Heart left ventricle (tissue), 13 donors: Measurements from ENCODE around the gene BRIP1.

Experiments
- POLR2A ChIP-seq, 2 donors: fragments of 450-650 bp; IDR thresholded peaks; one replicate each; pipeline ENCODE4 v1.6.1; 2017; ENCODE audit warnings: antibody characterized with exemption in 2 of 2, mild to moderate bottlenecking in 2 of 2, moderate library complexity in 2 of 2
- TF ChIP-seq, protein P1 (sequence below), 12 donors: fragments of 200-600 bp; sonication (generic) in 4 of 12; IDR thresholded peaks; one replicate each; pipeline versions ENCODE4 v1.5.0 to v1.8.0; 2018 to 2022; ENCODE audit warnings: antibody characterized with exemption in 12 of 12, mild to moderate bottlenecking in 5 of 12
- donor health status: ischemic (EF 13 %, LVEDD 7.1; RV severe dilation, severe dysfunction).
- donor health status: DM: no; HTN: yes; CAD: no.
- donor health status: DM: no; HTN: no; CAD: no.
- donor health status: ischemic (EF 25% LVEDD 6.9; RV normal size, moderate dysfunction).
- donor health status: ischemic (EF 25% LVEDD 5.7; RV mildly dilated, moderate dysfunction).
- donor health status: ischemic (EF 35%, LVEDD 5.7; RV mildly dilated, moderate dysfunction).
- donor health status: nonischemic (EF 11% LVEDD 7.7; RV severe dilation, severe dysfunction).
- donor health status: DM: yes; HTN: yes; CAD: no.
- donor health status: PGD.
- donor health status: ischemic (EF 29% LVEDD 5.4; RV normal size, mild dysfunction).
- donor health status: nonischemic (EF 23%, LVEDD 6.1; RV moderate dilation, normal function).

DNA sequence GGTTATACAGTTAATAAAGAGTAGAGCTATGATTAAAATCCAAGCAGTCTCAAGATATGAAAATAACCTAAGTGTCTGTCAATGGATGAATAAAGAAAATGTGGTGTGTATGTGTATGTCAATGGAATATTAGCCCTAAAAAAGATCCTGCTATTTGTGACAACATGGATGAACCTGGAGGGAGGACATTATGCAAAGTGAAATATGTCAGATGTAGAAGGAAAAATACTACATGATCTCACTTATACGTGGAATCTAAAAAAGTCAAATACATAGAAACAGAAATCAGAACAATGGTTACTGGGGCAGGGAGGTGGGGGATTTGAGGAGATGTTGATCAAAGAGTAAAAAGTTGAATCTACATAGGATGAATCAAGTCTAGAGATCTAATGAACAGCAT lies 20.4 kb downstream of the BRIP1 start:
- no peak for TF ChIP-seq POLR2A (IDR thresholded peaks at IDR 0.05)
- TF ChIP-seq, protein P1, sequence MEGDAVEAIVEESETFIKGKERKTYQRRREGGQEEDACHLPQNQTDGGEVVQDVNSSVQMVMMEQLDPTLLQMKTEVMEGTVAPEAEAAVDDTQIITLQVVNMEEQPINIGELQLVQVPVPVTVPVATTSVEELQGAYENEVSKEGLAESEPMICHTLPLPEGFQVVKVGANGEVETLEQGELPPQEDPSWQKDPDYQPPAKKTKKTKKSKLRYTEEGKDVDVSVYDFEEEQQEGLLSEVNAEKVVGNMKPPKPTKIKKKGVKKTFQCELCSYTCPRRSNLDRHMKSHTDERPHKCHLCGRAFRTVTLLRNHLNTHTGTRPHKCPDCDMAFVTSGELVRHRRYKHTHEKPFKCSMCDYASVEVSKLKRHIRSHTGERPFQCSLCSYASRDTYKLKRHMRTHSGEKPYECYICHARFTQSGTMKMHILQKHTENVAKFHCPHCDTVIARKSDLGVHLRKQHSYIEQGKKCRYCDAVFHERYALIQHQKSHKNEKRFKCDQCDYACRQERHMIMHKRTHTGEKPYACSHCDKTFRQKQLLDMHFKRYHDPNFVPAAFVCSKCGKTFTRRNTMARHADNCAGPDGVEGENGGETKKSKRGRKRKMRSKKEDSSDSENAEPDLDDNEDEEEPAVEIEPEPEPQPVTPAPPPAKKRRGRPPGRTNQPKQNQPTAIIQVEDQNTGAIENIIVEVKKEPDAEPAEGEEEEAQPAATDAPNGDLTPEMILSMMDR (IDR thresholded peaks at IDR 0.05), result no peak
